Panc1 (cell line): ENCODE data around the gene PHACTR2. TPM values are rescaled to one million over a fixed set of nuclear protein-coding genes. Genes with fewer than 3 reads are reported as not detected.
A peak's percentile ranks its signal among the peaks of the same experiment; 100 is the strongest.

Source experiments
- ATAC-seq: fragments of 200-7000 bp; cut with Tn5 transposase; 2 replicates; pipeline ENCODE4 v1.9.1; 2020; ENCODE audit warnings: mild to moderate bottlenecking, moderate library complexity
- BruUV-seq: library from RNA; stranded (reverse); fragments of 400-500 nt; replicated peaks from 2 replicates; lab custom pipeline; 2021; lab: Mats Ljungman, UMichigan
- CTCF ChIA-PET: fragments of 300-600 bp; sonication (Branson Sonifier 250); formaldehyde crosslinking; loops from one replicate; lab custom pipeline; 2022; ENCODE audit warnings: antibody characterized with exemption; lab: Charles Lee
- POLR2A ChIA-PET: fragments of 300-600 bp; sonication (Branson Sonifier 250); formaldehyde crosslinking; loops from one replicate; lab custom pipeline; 2022; ENCODE audit warnings: antibody characterized with exemption; lab: Charles Lee
- DNase-seq: peaks from one replicate; pipeline ENCODE4 v3.0.0-alpha.2; 2010; ENCODE audit warnings: low read depth, low spot score
- H3K27ac ChIP-seq: 2 replicates; pipeline ENCODE4 v1.5.1; 2011; ENCODE audit warnings: mild to moderate bottlenecking, low read length, inconsistent platforms
- H3K27me3 ChIP-seq: fragments of 200-500 bp; sonication (Bioruptor generic); 2 replicates; pipeline ENCODE4 v1.6.0; 2014; ENCODE audit warnings: low read length, inconsistent platforms; ENCODE audit not compliant: control insufficient read depth, insufficient read depth
- H3K36me3 ChIP-seq: fragments of 200-500 bp; sonication (Bioruptor generic); 2 replicates; pipeline ENCODE4 v1.5.1; 2014; ENCODE audit warnings: inconsistent platforms, mild to moderate bottlenecking, low read length, moderate library complexity; ENCODE audit not compliant: control insufficient read depth, insufficient read depth
- H3K4me1 ChIP-seq: 2 replicates; pipeline ENCODE4 v1.5.1; 2011; ENCODE audit warnings: inconsistent platforms, mild to moderate bottlenecking, low read length, moderate library complexity; ENCODE audit not compliant: control insufficient read depth, insufficient read depth
- H3K4me3 ChIP-seq, 2 experiments: 2 replicates each; pipeline ENCODE4 v1.5.1; 2011 to 2012; ENCODE audit warnings: low read depth in 2 of 2, low read length in 2 of 2, mild to moderate bottlenecking in 2 of 2, inconsistent platforms in 1 of 2, moderate library complexity in 1 of 2
- H3K9me3 ChIP-seq: fragments of 200-500 bp; sonication (Bioruptor generic); 2 replicates; pipeline ENCODE4 v1.5.1; 2014; ENCODE audit warnings: low read depth, mild to moderate bottlenecking, inconsistent platforms, low read length, moderate library complexity; ENCODE audit not compliant: control insufficient read depth, insufficient read depth
- POLR2AphosphoS5 ChIP-seq: IDR thresholded peaks from 2 replicates; pipeline ENCODE4 v1.6.1; 2012; ENCODE audit warnings: mild to moderate bottlenecking, low read depth, low read length, moderate library complexity
- SIN3A ChIP-seq: IDR thresholded peaks from 2 replicates; pipeline ENCODE4 v1.6.1; 2012; ENCODE audit warnings: low read depth, mild to moderate bottlenecking, low read length, moderate library complexity, borderline replicate concordance; ENCODE audit not compliant: insufficient read depth
- TCF7L2 ChIP-seq: IDR thresholded peaks from 2 replicates; pipeline ENCODE4 v1.6.1; 2011; ENCODE audit warnings: mild to moderate bottlenecking, low read depth, low read length, inconsistent platforms
- in situ Hi-C: cut with HindIII; loops from 2 replicates; pipeline ENCODE4 v1.10.0; 2016; ENCODE audit warnings: low sequenced_read_pairs, low pct_unique_long_range_greater_than_20kb
- intact Hi-C: fragments of 100-400 bp; cut with micrococcal nuclease; formaldehyde crosslinking; loops from one replicate; pipeline ENCODE4 v1.10.0; 2022; ENCODE audit not compliant: unreplicated experiment
- total RNA-seq: library from RNA; stranded (reverse); gene quantifications from one replicate; pipeline ENCODE4 v1.2.1, GENCODE V29; 2021; ENCODE audit not compliant: unreplicated experiment
- TF ChIP-seq, protein P1 (sequence below), 2 experiments: IDR thresholded peaks; 2 replicates each; pipeline ENCODE4 v1.6.1; 2011 to 2012; ENCODE audit warnings: low read depth in 2 of 2, control low read depth in 1 of 2, low read length in 1 of 2, mild to moderate bottlenecking in 1 of 2, moderate library complexity in 1 of 2; ENCODE audit not compliant: insufficient read depth in 1 of 2
- TF ChIP-seq, protein P2 (sequence below): fragments of 450-650 bp; IDR thresholded peaks from 2 replicates; pipeline ENCODE4 v1.5.1; 2017; ENCODE audit warnings: mild to moderate bottlenecking

The PHACTR2 gene
- total RNA-seq, 1 experiment from 2014 or later: 59.9 TPM

DNA sequence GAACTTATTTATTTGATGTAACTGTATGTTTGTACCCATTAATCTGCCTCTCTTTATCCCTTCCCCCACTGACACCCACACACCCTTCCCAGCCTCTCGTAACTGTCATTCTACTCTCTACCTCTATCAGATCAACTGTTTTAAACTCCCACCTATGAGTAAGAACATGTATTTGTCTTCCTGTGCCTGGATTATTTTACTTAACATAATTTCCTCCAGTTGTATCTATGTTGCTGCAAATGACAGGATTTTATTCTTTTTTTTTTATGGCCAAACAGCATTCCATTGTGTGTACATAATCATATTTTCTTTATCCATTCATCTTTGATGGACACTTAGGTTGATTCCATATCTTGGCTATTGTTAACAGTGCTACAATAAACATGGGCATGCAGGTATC, 49.3 kb downstream of the PHACTR2 start:
- intact Hi-C loops (no loop called here), in situ Hi-C loops (no loop called here)
- CTCF ChIA-PET: no interaction called here
- no peaks in the 10 kb centered on the region for H3K36me3 ChIP-seq
- POLR2A ChIA-PET: no interaction called here
- no peaks in the 10 kb centered on the region for H3K4me1 ChIP-seq
- DNase-seq (no peak), ATAC-seq (no peak)
- H3K9me3 ChIP-seq: no peaks in the 10 kb centered on the region
- no peak overlapping the region for H3K27ac ChIP-seq
- BruUV-seq: no TSS peak
- H3K4me3 ChIP-seq: no peak overlapping the region
- H3K27me3 ChIP-seq: no peaks in the 10 kb centered on the region
- TF ChIP-seq SIN3A (no peak), TCF7L2 (no peak), POLR2AphosphoS5 (no peak)
- TF ChIP-seq, protein P1, sequence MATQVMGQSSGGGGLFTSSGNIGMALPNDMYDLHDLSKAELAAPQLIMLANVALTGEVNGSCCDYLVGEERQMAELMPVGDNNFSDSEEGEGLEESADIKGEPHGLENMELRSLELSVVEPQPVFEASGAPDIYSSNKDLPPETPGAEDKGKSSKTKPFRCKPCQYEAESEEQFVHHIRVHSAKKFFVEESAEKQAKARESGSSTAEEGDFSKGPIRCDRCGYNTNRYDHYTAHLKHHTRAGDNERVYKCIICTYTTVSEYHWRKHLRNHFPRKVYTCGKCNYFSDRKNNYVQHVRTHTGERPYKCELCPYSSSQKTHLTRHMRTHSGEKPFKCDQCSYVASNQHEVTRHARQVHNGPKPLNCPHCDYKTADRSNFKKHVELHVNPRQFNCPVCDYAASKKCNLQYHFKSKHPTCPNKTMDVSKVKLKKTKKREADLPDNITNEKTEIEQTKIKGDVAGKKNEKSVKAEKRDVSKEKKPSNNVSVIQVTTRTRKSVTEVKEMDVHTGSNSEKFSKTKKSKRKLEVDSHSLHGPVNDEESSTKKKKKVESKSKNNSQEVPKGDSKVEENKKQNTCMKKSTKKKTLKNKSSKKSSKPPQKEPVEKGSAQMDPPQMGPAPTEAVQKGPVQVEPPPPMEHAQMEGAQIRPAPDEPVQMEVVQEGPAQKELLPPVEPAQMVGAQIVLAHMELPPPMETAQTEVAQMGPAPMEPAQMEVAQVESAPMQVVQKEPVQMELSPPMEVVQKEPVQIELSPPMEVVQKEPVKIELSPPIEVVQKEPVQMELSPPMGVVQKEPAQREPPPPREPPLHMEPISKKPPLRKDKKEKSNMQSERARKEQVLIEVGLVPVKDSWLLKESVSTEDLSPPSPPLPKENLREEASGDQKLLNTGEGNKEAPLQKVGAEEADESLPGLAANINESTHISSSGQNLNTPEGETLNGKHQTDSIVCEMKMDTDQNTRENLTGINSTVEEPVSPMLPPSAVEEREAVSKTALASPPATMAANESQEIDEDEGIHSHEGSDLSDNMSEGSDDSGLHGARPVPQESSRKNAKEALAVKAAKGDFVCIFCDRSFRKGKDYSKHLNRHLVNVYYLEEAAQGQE (IDR thresholded peaks at IDR 0.05; ENCODE audit: insufficient read depth in 1 of 2, low read depth in 2 of 2, low read length in 1 of 2): no peak
- TF ChIP-seq, protein P2, sequence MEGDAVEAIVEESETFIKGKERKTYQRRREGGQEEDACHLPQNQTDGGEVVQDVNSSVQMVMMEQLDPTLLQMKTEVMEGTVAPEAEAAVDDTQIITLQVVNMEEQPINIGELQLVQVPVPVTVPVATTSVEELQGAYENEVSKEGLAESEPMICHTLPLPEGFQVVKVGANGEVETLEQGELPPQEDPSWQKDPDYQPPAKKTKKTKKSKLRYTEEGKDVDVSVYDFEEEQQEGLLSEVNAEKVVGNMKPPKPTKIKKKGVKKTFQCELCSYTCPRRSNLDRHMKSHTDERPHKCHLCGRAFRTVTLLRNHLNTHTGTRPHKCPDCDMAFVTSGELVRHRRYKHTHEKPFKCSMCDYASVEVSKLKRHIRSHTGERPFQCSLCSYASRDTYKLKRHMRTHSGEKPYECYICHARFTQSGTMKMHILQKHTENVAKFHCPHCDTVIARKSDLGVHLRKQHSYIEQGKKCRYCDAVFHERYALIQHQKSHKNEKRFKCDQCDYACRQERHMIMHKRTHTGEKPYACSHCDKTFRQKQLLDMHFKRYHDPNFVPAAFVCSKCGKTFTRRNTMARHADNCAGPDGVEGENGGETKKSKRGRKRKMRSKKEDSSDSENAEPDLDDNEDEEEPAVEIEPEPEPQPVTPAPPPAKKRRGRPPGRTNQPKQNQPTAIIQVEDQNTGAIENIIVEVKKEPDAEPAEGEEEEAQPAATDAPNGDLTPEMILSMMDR: no peak

DNA sequence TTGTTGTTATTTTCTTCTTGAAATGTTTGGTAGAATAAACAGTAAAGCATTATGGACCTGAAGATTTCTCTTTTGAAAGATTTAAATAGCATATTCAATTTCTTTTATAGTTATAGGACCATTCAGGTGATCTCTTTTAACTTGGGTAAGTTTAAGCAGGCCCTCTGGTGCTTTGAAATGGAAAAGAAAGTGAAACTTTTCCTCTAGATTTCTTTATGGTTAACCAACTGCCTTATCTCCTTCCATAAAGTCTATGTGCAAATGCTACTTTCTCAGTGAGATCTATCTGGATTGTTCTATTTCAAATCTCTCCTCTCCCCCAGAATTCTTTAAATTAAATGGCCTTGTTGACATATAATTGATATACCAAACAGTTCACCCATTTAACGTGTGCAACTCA, 54.0 kb downstream of the PHACTR2 start:
- Histone ChIP-seq H3K27me3 (no peaks in the 10 kb centered on the region), H3K27ac (peak overlapping the region; percentile 23; the same call in 1 of the 2 replicates), H3K36me3 (no peaks in the 10 kb centered on the region), H3K4me3 (no peak overlapping the region), H3K9me3 (no peaks in the 10 kb centered on the region), H3K4me1 (peaks cover 22% of the 10 kb centered on the region)
- no TSS peak for BruUV-seq
- POLR2A ChIA-PET: no interaction called here
- no peak for DNase-seq
- CTCF ChIA-PET: no interaction called here
- TF ChIP-seq POLR2AphosphoS5: no peak
- TF ChIP-seq, protein P1 (IDR thresholded peaks at IDR 0.05; ENCODE audit: insufficient read depth in 1 of 2, low read depth in 2 of 2, low read length in 1 of 2): no peak
- TF ChIP-seq, protein P2: no peak
- no peak for TF ChIP-seq SIN3A
- in situ Hi-C loops (no loop called here), intact Hi-C loops (no loop called here)
- no peak for ATAC-seq
